GM23248 (cell line): ENCODE data around the gene TPCN2.
"Not testable (repeated sequence)": the region's sequence is repeated elsewhere in the genome, so short reads cannot be mapped to it uniquely, and the experiment has no call there.

Experiments used
- EZH2 ChIP-seq: fragments of 200-600 bp; sonication (generic); IDR thresholded peaks from 2 replicates; pipeline ENCODE4 v1.6.1; 2018; ENCODE audit warnings: antibody characterized with exemption, mild to moderate bottlenecking; ENCODE audit not compliant: insufficient read depth, poor library complexity, severe bottlenecking
- EZH2phosphoT487 ChIP-seq: fragments of 200-600 bp; sonication (generic); IDR thresholded peaks from 2 replicates; pipeline ENCODE4 v1.6.1; 2018; ENCODE audit warnings: antibody characterized with exemption, moderate library complexity, mild to moderate bottlenecking, low read depth; ENCODE audit not compliant: insufficient read depth

DNA sequence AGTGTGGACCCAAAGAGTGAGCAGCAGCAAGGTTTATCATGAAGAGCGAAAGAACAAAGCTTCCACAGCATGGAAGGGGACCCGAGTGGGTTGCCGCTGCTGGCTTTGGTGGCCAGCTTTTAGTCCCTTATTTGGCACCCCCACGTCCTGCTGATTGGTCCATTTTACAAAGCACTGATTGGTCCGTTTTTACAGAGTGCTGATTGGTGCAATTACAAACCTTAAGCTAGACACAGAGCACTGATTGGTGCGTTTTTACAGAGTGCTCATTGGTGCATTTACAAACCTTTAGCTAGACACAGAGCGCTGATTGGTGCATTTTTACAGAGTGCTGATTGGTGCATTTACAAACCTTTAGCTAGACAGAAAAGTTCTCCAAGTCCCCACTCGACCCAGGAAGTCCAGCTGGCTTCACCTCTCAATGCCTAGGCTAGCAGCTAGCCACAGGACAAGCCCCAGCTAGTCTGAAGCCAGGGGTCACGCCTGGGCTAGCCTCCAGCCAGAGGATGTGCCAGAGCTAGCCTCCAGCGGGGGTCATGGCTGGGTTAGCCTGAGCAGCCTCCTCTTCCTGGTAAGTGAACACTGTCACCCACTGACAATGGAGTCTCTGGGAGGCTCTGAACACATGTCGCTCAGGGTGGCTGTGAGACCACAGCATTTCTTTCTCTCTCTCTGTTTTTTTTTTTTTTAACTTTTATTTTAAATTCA is 100.8 kb downstream of the TPCN2 start:
- not testable (repeated sequence) for TF ChIP-seq EZH2, EZH2phosphoT487
